GM18499 (cell line): ENCODE data around the gene ZFP2.

Experiments used
- ATAC-seq: cut with Tn5 transposase; IDR thresholded peaks from one replicate; pipeline ENCODE4 v1.9.1; 2021; ENCODE audit warnings: moderate number of reproducible peaks; ENCODE audit not compliant: insufficient read depth, unreplicated experiment

The ZFP2 gene

GRCh38 chr5:178965465-178966055, 69.8 kb downstream of the ZFP2 start:
- ATAC-seq, result no peak

GRCh38 chr5:178981381-178981780, 85.7 kb downstream of the ZFP2 start:
- ATAC-seq, result no peak
